GM12891 (cell line): ENCODE data around the gene SHISA6.

Experiments used
- PAX5 ChIP-seq: IDR thresholded peaks from 2 replicates; pipeline ENCODE4 v1.6.1; 2011; ENCODE audit warnings: low read length, moderate library complexity, mild to moderate bottlenecking; ENCODE audit not compliant: insufficient read depth, severe bottlenecking
- POLR2A ChIP-seq: IDR thresholded peaks from 2 replicates; pipeline ENCODE4 v1.6.1; 2011; ENCODE audit warnings: low read depth, low read length, control low read depth
- POLR2AphosphoS5 ChIP-seq: IDR thresholded peaks from 2 replicates; pipeline ENCODE4 v1.6.1; 2011; ENCODE audit warnings: low read depth, low read length, control low read depth
- POU2F2 ChIP-seq: IDR thresholded peaks from 2 replicates; pipeline ENCODE4 v1.6.1; 2011; ENCODE audit warnings: low read depth, mild to moderate bottlenecking, control low read depth, low read length, moderate library complexity
- SPI1 ChIP-seq: IDR thresholded peaks from 2 replicates; pipeline ENCODE4 v1.6.1; 2011; ENCODE audit warnings: low read depth, low read length, control low read depth
- TAF1 ChIP-seq: IDR thresholded peaks from 2 replicates; pipeline ENCODE4 v1.6.1; 2011; ENCODE audit warnings: low read depth, low read length, control low read depth

DNA sequence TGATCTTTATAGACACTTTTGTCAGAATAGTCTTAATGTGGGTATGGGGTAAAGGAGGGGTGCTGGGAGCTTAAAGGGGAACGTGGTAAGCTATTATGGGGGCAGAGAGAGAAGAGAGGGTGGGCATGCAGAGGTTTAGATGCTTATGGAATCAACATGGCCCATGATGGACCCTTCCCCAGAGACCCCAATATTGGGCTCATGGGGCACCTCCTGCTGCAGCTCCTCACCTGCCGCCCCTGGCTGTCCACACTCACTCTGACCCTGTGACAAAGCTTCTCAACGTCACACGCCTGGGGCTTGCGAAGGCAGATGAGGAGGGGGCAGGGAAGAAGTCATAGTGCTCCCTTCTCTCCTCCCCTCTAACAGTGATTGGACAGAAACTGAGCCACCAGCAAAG lies 95.3 kb downstream of the SHISA6 start:
- TF ChIP-seq POLR2A (no peak), TAF1 (no peak), POLR2AphosphoS5 (no peak), POU2F2 (no peak), SPI1 (no peak), PAX5 (no peak)
